AG04450 (cell line): ENCODE results near the gene MYBPC2. TPM values are rescaled to one million over a fixed set of nuclear protein-coding genes. Genes with fewer than 3 reads are reported as not detected.

Source experiments
- CTCF ChIA-PET: fragments of 300-600, 350-600 bp; formaldehyde crosslinking; extraction: SDS; loops from one replicate; lab custom pipeline; 2022; ENCODE audit warnings: antibody characterized with exemption, inconsistent platforms; lab: Charles Lee
- POLR2A ChIA-PET: fragments of 350-600 bp; formaldehyde crosslinking; extraction: SDS; loops from one replicate; lab custom pipeline; 2021; ENCODE audit warnings: antibody characterized with exemption, inconsistent platforms; lab: Yijun Ruan, JAX
- DNase-seq: peaks from one replicate; pipeline ENCODE4 v3.0.0-alpha.2; 2011; ENCODE audit warnings: low read depth, low spot score
- H3K27ac ChIP-seq: one replicate; pipeline ENCODE4 v1.5.1; 2012; ENCODE audit warnings: low read depth, low read length, control low read depth
- H3K27me3 ChIP-seq: one replicate; pipeline ENCODE4 v1.6.0; 2012; ENCODE audit warnings: low read length; ENCODE audit not compliant: control insufficient read depth, insufficient read depth
- H3K4me3 ChIP-seq: 2 replicates; pipeline ENCODE4 v1.5.1; 2011; ENCODE audit warnings: mild to moderate bottlenecking, low read depth, low read length, control low read depth
- H3K9me3 ChIP-seq: 2 replicates; pipeline ENCODE4 v1.5.1; 2012; ENCODE audit warnings: low read length; ENCODE audit not compliant: control insufficient read depth, insufficient read depth
- CTCF ChIP-seq: IDR thresholded peaks from 2 replicates; pipeline ENCODE4 v1.5.1; 2011; ENCODE audit warnings: low read depth, low read length, control low read depth, inconsistent platforms
- polyA plus RNA-seq: library from polyadenylated mRNA; depleted of rRNA; stranded (reverse); fragments of >200 nt; gene quantifications from 2 replicates; pipeline ENCODE4 v1.2.3, GENCODE V29; 2011

The MYBPC2 gene
- polyA plus RNA-seq, 1 experiment = not detected

DNA sequence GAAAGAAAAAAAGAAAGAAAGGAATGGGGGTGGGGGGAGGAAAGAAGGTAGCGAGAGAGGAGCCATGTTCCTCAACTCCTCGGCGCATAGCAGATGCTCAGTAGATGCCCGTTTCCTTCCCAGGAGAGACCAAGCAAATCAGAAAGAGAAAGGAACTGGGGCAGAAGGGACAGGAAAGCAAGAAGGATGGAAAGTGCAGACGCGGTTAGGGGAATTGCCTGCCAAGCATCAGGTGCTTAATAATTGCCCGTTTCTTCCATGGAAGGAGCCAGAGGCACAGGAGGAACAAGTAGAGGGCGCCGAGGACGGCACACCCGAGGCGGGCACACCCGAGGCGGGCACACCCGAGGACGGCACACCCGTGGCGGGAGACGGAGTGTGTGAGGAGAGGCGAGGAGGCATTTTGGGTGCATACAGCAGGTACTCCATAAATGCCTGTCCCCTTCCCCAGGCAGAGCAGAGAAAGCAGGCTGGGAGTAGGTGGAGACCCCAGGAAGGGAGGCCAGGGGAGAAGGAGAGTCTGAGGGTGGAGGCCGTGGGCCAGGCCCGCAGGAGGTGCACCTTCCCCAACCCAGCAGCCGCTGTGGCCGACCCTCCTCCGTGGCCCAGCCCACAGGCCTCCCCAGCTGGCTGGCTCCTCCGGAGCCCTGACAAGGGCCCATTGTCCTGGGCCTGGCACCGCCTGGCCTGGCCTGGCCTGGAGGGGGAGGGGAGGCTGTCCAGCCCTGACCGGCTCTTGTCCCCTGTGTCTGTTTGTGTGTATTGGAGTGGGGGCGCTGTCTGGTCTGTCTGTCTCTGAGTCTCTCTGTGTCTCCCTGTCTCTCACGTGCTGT lies 63.7 kb downstream of the MYBPC2 start:
- ChIA-PET POLR2A (no interaction called here), CTCF (no interaction called here)
- no peak overlapping the region for H3K27ac ChIP-seq

GRCh38 chr19:50497022-50497405 lies 64.3 kb downstream of the MYBPC2 start:
- no peak for TF ChIP-seq CTCF
- Histone ChIP-seq H3K27ac (no peak overlapping the region), H3K4me3 (no peak overlapping the region), H3K27me3 (peaks cover 44% of the 10 kb centered on the region), H3K9me3 (no peaks in the 10 kb centered on the region; the same call in 1 of the 2 replicates)
- POLR2A ChIA-PET = no interaction called here
- CTCF ChIA-PET = no interaction called here
- DNase-seq = no peak

More for the DNA sequence above, 63.7 kb downstream of the MYBPC2 start:
- peaks cover 49% of the 10 kb centered on the region for H3K27me3 ChIP-seq
- no peak for DNase-seq
- H3K4me3 ChIP-seq = no peak overlapping the region
- TF ChIP-seq CTCF = no peak
- H3K9me3 ChIP-seq = no peaks in the 10 kb centered on the region; the same call in 1 of the 2 replicates

DNA sequence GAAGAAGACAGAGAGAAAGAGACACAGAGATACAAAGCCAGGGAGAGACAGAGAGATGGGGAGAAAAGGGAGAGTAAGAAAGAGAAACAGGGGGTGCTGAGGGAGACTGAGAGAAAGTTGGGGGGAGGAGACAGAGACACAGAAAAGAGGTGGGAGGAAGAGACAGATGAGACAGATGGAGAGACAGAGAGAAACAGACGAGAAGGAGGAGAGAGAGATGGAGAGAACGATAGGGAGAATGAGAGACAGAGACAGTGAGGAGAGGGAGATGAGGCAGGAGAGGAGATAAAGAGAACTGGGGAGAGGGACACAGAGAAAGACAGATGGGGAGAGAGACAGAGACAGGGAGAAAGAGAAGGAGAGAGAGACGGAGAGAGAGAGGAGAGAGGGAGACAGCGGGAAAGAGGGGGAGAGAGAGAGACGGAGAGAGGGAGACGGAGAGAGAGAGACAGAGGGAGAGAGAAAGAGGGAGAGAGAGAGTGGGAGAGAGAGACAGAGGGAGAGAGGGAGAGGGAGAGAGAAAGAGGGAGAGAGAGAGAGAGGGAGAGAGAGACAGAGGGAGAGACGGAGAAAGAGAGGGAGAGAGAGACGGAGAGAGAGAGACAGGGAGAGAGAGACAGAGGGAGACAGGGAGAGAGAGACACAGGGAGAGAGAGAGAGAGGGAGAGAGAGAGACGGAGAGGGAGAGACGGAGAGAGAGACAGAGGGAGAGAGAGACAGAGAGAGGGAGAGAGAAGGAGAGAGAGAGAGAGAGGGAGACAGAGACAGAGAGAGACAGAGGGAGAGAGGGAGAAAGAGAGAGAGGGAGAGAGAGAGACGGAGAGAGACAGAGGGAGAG lies 65.7 kb downstream of the MYBPC2 start:
- Histone ChIP-seq H3K27ac (no peak overlapping the region), H3K9me3 (no peaks in the 10 kb centered on the region; the same call in 1 of the 2 replicates), H3K4me3 (no peak overlapping the region), H3K27me3 (peaks cover 32% of the 10 kb centered on the region)
- no peak for DNase-seq
- ChIA-PET CTCF (no interaction called here), POLR2A (no interaction called here)
- no peak for TF ChIP-seq CTCF

- ChIA-PET POLR2A (no interaction called here), CTCF (no interaction called here)
- peaks cover 31% of the 10 kb centered on the region for H3K27me3 ChIP-seq
- H3K27ac ChIP-seq = no peak overlapping the region
- DNase-seq = no peak
- H3K9me3 ChIP-seq = no peaks in the 10 kb centered on the region; the same call in 1 of the 2 replicates
- peak; percentile 22; the same call in 1 of the 2 replicates for TF ChIP-seq CTCF
- no peak overlapping the region for H3K4me3 ChIP-seq
Observed at GRCh38 chr19:50500060-50500752, 67.5 kb downstream of the MYBPC2 start.
